ENCODE measurements around the gene RUNX1.

DNA sequence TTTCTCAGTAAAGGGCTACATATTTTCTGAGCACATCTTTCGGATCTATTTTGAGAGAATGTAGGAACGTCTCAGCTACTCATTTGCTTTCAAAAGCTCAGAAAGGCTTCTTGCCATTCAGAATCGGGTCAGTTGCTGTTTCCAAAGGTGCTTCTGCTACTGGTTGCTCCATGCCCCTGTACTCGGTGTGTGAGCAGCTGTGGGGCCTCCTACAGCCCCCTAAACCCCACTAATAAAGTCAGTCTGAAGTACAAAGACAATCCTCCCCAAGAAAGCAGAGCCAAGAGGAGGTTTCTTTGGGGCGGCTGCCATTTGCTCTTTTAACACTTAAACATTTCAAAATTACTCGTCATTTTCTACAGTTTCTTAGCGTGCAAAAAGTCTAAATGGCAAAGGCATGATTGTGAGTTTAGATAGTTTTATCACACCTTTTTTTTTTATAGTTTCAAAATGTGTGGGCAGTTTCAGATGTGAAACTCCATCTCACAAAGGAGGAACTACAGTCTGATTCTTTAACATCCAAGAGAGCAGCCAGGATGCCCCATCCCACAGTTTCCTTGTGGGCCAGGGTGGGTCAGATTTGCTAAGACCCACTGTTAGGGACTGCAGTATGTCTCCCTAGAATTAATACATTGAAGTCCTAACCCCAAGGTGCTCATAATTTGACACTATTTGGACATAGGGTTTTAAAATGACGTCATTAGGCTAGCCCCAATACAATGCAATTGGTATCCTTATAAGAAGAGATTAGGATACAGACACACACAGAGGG is 4.1 kb downstream of the RUNX1 start:
- TF ChIP-seq, protein P1, sequence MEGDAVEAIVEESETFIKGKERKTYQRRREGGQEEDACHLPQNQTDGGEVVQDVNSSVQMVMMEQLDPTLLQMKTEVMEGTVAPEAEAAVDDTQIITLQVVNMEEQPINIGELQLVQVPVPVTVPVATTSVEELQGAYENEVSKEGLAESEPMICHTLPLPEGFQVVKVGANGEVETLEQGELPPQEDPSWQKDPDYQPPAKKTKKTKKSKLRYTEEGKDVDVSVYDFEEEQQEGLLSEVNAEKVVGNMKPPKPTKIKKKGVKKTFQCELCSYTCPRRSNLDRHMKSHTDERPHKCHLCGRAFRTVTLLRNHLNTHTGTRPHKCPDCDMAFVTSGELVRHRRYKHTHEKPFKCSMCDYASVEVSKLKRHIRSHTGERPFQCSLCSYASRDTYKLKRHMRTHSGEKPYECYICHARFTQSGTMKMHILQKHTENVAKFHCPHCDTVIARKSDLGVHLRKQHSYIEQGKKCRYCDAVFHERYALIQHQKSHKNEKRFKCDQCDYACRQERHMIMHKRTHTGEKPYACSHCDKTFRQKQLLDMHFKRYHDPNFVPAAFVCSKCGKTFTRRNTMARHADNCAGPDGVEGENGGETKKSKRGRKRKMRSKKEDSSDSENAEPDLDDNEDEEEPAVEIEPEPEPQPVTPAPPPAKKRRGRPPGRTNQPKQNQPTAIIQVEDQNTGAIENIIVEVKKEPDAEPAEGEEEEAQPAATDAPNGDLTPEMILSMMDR (IDR thresholded peaks at IDR 0.05), result no peak
- no peak for TF ChIP-seq POLR2AphosphoS5 (IDR thresholded peaks at IDR 0.05; ENCODE audit: insufficient read depth in 1 of 2, low read depth in 1 of 2)
- no peak for TF ChIP-seq POLR2A (IDR thresholded peaks at IDR 0.05)

Measured in vagina (tissue), 2 donors.